GM23338 (cell line): ENCODE measurements around the gene TINAGL1. TPM values are rescaled to one million over a fixed set of nuclear protein-coding genes. Genes with fewer than 3 reads are reported as not detected.

ENCODE experiments used
- ATAC-seq: fragments of 200-7000 bp; cut with Tn5 transposase; 3 replicates; pipeline ENCODE4 v1.9.1; 2020
- DNase-seq: peaks from one replicate; pipeline ENCODE4 v3.0.0-alpha.2; 2015; ENCODE audit warnings: low spot score
- H2AFZ ChIP-seq: fragments of 200-600 bp; sonication (generic); 2 replicates; pipeline ENCODE4 v1.8.0; 2016; ENCODE audit warnings: antibody characterized with exemption, mild to moderate bottlenecking, moderate library complexity
- H3F3A ChIP-seq: fragments of 200-600 bp; sonication (generic); replicated peaks from 2 replicates; pipeline ENCODE4 v1.8.0; 2017; ENCODE audit warnings: antibody characterized with exemption, mixed run types, low read depth
- H3K27ac ChIP-seq: fragments of 200-600 bp; sonication (generic); 2 replicates; pipeline ENCODE4 v1.6.1; 2016; ENCODE audit warnings: low read depth
- H3K27me3 ChIP-seq: fragments of 200-600 bp; sonication (generic); 2 replicates; pipeline ENCODE4 v1.8.0; 2016; ENCODE audit warnings: mild to moderate bottlenecking, mixed run types, moderate library complexity; ENCODE audit not compliant: insufficient read depth
- H3K36me3 ChIP-seq: fragments of 200-600 bp; sonication (generic); 2 replicates; pipeline ENCODE4 v1.8.0; 2016; ENCODE audit warnings: mild to moderate bottlenecking; ENCODE audit not compliant: insufficient read depth
- H3K4me1 ChIP-seq: fragments of 200-600 bp; sonication (generic); 2 replicates; pipeline ENCODE4 v1.8.0; 2016; ENCODE audit warnings: mild to moderate bottlenecking, moderate library complexity; ENCODE audit not compliant: insufficient read depth
- H3K4me2 ChIP-seq: fragments of 200-600 bp; sonication (generic); 2 replicates; pipeline ENCODE4 v1.7.1; 2017; ENCODE audit warnings: mixed run types
- H3K4me3 ChIP-seq: fragments of 200-600 bp; sonication (generic); 2 replicates; pipeline ENCODE4 v1.6.1; 2016; ENCODE audit warnings: mixed run types
- H3K79me2 ChIP-seq: fragments of 200-600 bp; sonication (generic); replicated peaks from 2 replicates; pipeline ENCODE4 v1.8.0; 2017; ENCODE audit warnings: mild to moderate bottlenecking; ENCODE audit not compliant: insufficient read depth
- H3K9me2 ChIP-seq: fragments of 200-600 bp; sonication (generic); 2 replicates; pipeline ENCODE4 v1.8.0; 2017; ENCODE audit not compliant: insufficient read depth
- H4K20me1 ChIP-seq: fragments of 200-600 bp; sonication (generic); replicated peaks from 2 replicates; pipeline ENCODE4 v1.8.0; 2017; ENCODE audit warnings: mild to moderate bottlenecking; ENCODE audit not compliant: insufficient read depth
- H3K27ac Mint-ChIP-seq: 2 replicates; pipeline ENCODE4 v1.8.0; 2020; ENCODE audit warnings: inconsistent platforms, mild to moderate bottlenecking, moderate library complexity, mixed read lengths
- H3K27me3 Mint-ChIP-seq: 3 replicates; pipeline ENCODE4 v1.8.0; 2022; ENCODE audit warnings: low read depth, mild to moderate bottlenecking, moderate library complexity, mixed read lengths, inconsistent platforms; ENCODE audit not compliant: insufficient read depth, poor library complexity
- H3K36me3 Mint-ChIP-seq: 3 replicates; pipeline ENCODE4 v1.8.0; 2021; ENCODE audit warnings: low read depth, mild to moderate bottlenecking, inconsistent platforms, moderate library complexity, mixed read lengths
- H3K4me1 Mint-ChIP-seq: 3 replicates; pipeline ENCODE4 v1.8.0; 2020; ENCODE audit warnings: mild to moderate bottlenecking, inconsistent platforms, mixed read lengths
- H3K4me3 Mint-ChIP-seq: 3 replicates; pipeline ENCODE4 v1.8.0; 2021; ENCODE audit warnings: moderate library complexity, mild to moderate bottlenecking, inconsistent platforms, mixed read lengths
- H3K9me3 Mint-ChIP-seq: 3 replicates; pipeline ENCODE4 v1.8.0; 2020; ENCODE audit warnings: moderate library complexity, mild to moderate bottlenecking, inconsistent platforms, mixed read lengths
- CREB1 ChIP-seq: fragments of 250-450 bp; sonication (Bioruptor Pico); IDR thresholded peaks from 2 replicates; pipeline ENCODE4 v1.5.0; 2020; ENCODE audit warnings: low read depth, mild to moderate bottlenecking, moderate library complexity
- EZH2 ChIP-seq: fragments of 200-600 bp; sonication (generic); IDR thresholded peaks from one replicate; pipeline ENCODE4 v1.8.0; 2017; ENCODE audit warnings: antibody characterized with exemption, mild to moderate bottlenecking, low read depth; ENCODE audit not compliant: unreplicated experiment
- EZH2phosphoT487 ChIP-seq: fragments of 200-600 bp; sonication (generic); IDR thresholded peaks from one replicate; pipeline ENCODE4 v1.8.1; 2018; ENCODE audit warnings: antibody characterized with exemption; ENCODE audit not compliant: unreplicated experiment
- JUNB ChIP-seq: IDR thresholded peaks from one replicate; pipeline ENCODE4 v1.6.1; 2016; ENCODE audit warnings: antibody characterized with exemption; ENCODE audit not compliant: unreplicated experiment
- POLR2AphosphoS5 ChIP-seq: IDR thresholded peaks from 2 replicates; pipeline ENCODE4 v1.6.1; 2016; ENCODE audit warnings: antibody characterized with exemption, low read depth
- STAT1 ChIP-seq: IDR thresholded peaks from one replicate; pipeline ENCODE4 v1.6.1; 2016; ENCODE audit warnings: antibody characterized with exemption; ENCODE audit not compliant: unreplicated experiment
- ZNF331 ChIP-seq: fragments of 250-450 bp; sonication (Bioruptor Pico); IDR thresholded peaks from 2 replicates; pipeline ENCODE4 v1.5.0; 2020; ENCODE audit warnings: low read depth, mild to moderate bottlenecking, moderate library complexity
- polyA plus RNA-seq: library from polyadenylated mRNA; unstranded; fragments of >200 nt; fragmentation: Nextera tagmentation; extraction: Ambion mirVana; gene quantifications from 2 replicates; pipeline ENCODE4 v1.2.1, GENCODE V29; 2016
- total RNA-seq: library from RNA; depleted of rRNA; stranded (reverse); fragments of >200 nt; shearing (Covaris generic); gene quantifications from 2 replicates; pipeline ENCODE4 v1.2.3, GENCODE V29; 2014
- TF ChIP-seq, protein P1 (sequence below), 2 experiments: fragments of 200-600 bp in 1 of 2; sonication (generic) in 1 of 2; conservative IDR thresholded peaks; 2 replicates each; pipeline versions ENCODE4 v1.5.1 to v1.6.1; 2016 to 2017; ENCODE audit warnings: antibody characterized with exemption in 2 of 2, low read depth in 2 of 2, mild to moderate bottlenecking in 2 of 2, moderate library complexity in 1 of 2
- TF ChIP-seq, protein P2 (sequence below): IDR thresholded peaks from 2 replicates; pipeline ENCODE4 v1.6.1; 2016; ENCODE audit warnings: antibody characterized with exemption
- TF ChIP-seq, protein P3 (sequence below): fragments of 250-450 bp; sonication (Bioruptor Pico); IDR thresholded peaks from 2 replicates; pipeline ENCODE4 v1.5.0; 2020; ENCODE audit warnings: mild to moderate bottlenecking, moderate library complexity

TINAGL1 gene
- total and polyA plus RNA-seq, 2 experiments from 2014 or later = 6.8 to 15.8 TPM

DNA sequence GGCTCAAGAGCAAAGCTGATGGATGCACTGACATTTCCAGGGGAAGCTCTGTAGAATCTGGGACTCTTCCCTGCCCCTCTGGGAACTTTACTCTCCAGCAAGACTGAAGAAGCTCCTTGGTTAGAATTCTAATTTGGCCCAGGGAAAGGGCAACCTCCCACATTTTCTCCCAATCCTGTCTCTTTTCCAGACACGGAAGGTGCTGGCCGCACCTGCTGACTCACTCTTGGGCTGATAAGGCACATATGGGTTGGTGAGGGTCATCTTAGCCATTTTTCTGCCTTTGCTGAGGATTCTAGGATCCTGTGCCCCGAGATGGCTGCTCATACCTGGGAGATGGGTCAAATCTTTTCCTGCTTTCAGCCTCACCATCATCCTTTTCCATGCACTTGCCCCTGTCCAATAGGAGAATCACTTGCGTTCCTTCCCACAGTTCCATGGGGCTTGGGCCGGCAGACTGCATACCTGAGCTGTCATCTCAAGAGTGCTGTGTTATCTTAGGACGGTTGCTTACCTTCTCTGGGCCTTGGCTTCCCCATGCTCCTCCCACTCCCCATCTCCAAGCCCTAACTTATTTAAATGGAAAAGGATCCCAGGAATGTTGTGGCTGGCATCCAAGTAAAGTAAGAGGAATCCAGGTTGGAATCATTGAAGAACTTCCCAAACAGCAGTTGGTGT, 1.3 kb downstream of the TINAGL1 start:
- H3K27me3 ChIP-seq = no peaks in the 10 kb centered on the region
- no peak overlapping the region for H3K4me2 ChIP-seq
- H3F3A ChIP-seq = peaks cover 5% of the 10 kb centered on the region
- no peaks in the 10 kb centered on the region for H3K36me3 ChIP-seq
- no peak for TF ChIP-seq POLR2AphosphoS5
- TF ChIP-seq, protein P1, sequence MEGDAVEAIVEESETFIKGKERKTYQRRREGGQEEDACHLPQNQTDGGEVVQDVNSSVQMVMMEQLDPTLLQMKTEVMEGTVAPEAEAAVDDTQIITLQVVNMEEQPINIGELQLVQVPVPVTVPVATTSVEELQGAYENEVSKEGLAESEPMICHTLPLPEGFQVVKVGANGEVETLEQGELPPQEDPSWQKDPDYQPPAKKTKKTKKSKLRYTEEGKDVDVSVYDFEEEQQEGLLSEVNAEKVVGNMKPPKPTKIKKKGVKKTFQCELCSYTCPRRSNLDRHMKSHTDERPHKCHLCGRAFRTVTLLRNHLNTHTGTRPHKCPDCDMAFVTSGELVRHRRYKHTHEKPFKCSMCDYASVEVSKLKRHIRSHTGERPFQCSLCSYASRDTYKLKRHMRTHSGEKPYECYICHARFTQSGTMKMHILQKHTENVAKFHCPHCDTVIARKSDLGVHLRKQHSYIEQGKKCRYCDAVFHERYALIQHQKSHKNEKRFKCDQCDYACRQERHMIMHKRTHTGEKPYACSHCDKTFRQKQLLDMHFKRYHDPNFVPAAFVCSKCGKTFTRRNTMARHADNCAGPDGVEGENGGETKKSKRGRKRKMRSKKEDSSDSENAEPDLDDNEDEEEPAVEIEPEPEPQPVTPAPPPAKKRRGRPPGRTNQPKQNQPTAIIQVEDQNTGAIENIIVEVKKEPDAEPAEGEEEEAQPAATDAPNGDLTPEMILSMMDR (conservative IDR thresholded peaks at IDR 0.05; ENCODE audit: low read depth in 2 of 2) = no peak
- no peak for TF ChIP-seq CREB1 (CRISPR knock-in tag)
- TF ChIP-seq EZH2phosphoT487 = no peak
- no peak for TF ChIP-seq ZNF331
- TF ChIP-seq EZH2 = no peak
- TF ChIP-seq STAT1 = no peak
- TF ChIP-seq, protein P2, sequence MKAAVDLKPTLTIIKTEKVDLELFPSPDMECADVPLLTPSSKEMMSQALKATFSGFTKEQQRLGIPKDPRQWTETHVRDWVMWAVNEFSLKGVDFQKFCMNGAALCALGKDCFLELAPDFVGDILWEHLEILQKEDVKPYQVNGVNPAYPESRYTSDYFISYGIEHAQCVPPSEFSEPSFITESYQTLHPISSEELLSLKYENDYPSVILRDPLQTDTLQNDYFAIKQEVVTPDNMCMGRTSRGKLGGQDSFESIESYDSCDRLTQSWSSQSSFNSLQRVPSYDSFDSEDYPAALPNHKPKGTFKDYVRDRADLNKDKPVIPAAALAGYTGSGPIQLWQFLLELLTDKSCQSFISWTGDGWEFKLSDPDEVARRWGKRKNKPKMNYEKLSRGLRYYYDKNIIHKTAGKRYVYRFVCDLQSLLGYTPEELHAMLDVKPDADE = no peak
- TF ChIP-seq JUNB = no peak
- H3K4me3 ChIP-seq = no peak overlapping the region
- H3K27ac ChIP-seq = no peak overlapping the region
- no peaks in the 10 kb centered on the region for H4K20me1 ChIP-seq
- Mint-ChIP-seq H3K27me3 (peaks cover 14% of the 10 kb centered on the region), H3K4me3 (no peak overlapping the region), H3K36me3 (no peaks in the 10 kb centered on the region), H3K27ac (no peak overlapping the region), H3K4me1 (peaks cover 41% of the 10 kb centered on the region), H3K9me3 (no peaks in the 10 kb centered on the region)
- no peaks in the 10 kb centered on the region for H3K79me2 ChIP-seq
- H3K9me2 ChIP-seq = no peaks in the 10 kb centered on the region
- H3K4me1 ChIP-seq = peaks cover 42% of the 10 kb centered on the region
- H2AFZ ChIP-seq = no peak overlapping the region
- no peak for ATAC-seq
- DNase-seq = peak; percentile 65

DNA sequence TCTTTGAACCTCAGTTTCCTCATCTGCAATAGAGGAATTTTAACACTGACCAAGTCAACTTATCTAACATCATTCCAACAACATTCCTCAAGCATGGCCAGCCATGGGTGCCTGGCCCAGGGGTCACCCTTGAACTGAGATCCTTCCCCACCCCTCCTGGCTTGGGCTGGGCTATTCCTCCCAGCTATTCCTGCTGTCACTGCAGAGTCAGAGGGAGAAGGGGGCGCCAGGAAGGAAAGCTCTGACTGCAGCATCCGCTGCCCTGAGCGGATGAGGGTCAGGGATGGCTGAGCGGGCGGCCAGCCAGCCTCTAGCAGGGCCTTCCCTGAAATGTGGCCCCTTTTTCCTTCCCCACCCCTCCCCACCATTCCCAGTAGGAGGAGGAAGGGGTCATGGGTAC, 3.1 kb downstream of the TINAGL1 start:
- peak overlapping the region; percentile 91; the same call in 1 of the 2 replicates for H2AFZ ChIP-seq
- no peaks in the 10 kb centered on the region for H3K9me3 Mint-ChIP-seq
- H3K27ac ChIP-seq = no peak overlapping the region

More for the DNA sequence above, 3.1 kb downstream of the TINAGL1 start:
- Histone ChIP-seq H3K79me2 (no peaks in the 10 kb centered on the region), H3K36me3 (no peaks in the 10 kb centered on the region), H3K4me3 (peak overlapping the region; percentile 37; the same call in 1 of the 2 replicates), H3K9me2 (no peaks in the 10 kb centered on the region), H3F3A (peaks cover 5% of the 10 kb centered on the region), H3K4me2 (peak overlapping the region; percentile 75), H3K4me1 (peaks cover 46% of the 10 kb centered on the region), H4K20me1 (no peaks in the 10 kb centered on the region), H3K27me3 (no peaks in the 10 kb centered on the region)
- no peak overlapping the region for H3K27ac Mint-ChIP-seq
- peaks cover 50% of the 10 kb centered on the region for H3K4me1 Mint-ChIP-seq
- H3K27me3 Mint-ChIP-seq = peaks cover 14% of the 10 kb centered on the region
- DNase-seq (no peak), ATAC-seq (peak; percentile 3)
- TF ChIP-seq, protein P3, sequence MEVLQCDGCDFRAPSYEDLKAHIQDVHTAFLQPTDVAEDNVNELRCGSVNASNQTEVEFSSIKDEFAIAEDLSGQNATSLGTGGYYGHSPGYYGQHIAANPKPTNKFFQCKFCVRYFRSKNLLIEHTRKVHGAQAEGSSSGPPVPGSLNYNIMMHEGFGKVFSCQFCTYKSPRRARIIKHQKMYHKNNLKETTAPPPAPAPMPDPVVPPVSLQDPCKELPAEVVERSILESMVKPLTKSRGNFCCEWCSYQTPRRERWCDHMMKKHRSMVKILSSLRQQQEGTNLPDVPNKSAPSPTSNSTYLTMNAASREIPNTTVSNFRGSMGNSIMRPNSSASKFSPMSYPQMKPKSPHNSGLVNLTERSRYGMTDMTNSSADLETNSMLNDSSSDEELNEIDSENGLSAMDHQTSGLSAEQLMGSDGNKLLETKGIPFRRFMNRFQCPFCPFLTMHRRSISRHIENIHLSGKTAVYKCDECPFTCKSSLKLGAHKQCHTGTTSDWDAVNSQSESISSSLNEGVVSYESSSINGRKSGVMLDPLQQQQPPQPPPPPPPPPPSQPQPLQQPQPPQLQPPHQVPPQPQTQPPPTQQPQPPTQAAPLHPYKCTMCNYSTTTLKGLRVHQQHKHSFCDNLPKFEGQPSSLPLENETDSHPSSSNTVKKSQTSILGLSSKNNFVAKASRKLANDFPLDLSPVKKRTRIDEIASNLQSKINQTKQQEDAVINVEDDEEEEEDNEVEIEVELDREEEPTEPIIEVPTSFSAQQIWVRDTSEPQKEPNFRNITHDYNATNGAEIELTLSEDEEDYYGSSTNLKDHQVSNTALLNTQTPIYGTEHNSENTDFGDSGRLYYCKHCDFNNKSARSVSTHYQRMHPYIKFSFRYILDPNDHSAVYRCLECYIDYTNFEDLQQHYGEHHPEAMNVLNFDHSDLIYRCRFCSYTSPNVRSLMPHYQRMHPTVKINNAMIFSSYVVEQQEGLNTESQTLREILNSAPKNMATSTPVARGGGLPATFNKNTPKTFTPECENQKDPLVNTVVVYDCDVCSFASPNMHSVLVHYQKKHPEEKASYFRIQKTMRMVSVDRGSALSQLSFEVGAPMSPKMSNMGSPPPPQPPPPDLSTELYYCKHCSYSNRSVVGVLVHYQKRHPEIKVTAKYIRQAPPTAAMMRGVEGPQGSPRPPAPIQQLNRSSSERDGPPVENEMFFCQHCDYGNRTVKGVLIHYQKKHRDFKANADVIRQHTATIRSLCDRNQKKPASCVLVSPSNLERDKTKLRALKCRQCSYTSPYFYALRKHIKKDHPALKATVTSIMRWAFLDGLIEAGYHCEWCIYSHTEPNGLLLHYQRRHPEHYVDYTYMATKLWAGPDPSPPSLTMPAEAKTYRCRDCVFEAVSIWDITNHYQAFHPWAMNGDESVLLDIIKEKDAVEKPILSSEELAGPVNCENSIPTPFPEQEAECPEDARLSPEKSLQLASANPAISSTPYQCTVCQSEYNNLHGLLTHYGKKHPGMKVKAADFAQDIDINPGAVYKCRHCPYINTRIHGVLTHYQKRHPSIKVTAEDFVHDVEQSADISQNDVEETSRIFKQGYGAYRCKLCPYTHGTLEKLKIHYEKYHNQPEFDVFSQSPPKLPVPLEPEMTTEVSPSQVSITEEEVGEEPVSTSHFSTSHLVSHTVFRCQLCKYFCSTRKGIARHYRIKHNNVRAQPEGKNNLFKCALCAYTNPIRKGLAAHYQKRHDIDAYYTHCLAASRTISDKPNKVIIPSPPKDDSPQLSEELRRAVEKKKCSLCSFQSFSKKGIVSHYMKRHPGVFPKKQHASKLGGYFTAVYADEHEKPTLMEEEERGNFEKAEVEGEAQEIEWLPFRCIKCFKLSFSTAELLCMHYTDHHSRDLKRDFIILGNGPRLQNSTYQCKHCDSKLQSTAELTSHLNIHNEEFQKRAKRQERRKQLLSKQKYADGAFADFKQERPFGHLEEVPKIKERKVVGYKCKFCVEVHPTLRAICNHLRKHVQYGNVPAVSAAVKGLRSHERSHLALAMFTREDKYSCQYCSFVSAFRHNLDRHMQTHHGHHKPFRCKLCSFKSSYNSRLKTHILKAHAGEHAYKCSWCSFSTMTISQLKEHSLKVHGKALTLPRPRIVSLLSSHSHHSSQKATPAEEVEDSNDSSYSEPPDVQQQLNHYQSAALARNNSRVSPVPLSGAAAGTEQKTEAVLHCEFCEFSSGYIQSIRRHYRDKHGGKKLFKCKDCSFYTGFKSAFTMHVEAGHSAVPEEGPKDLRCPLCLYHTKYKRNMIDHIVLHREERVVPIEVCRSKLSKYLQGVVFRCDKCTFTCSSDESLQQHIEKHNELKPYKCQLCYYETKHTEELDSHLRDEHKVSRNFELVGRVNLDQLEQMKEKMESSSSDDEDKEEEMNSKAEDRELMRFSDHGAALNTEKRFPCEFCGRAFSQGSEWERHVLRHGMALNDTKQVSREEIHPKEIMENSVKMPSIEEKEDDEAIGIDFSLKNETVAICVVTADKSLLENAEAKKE (CRISPR knock-in tag) = no peak
- TF ChIP-seq, protein P1 (conservative IDR thresholded peaks at IDR 0.05; ENCODE audit: low read depth in 2 of 2) = peak in 1 of 2 experiments; percentile 12; a peak in 1 of 4 replicates
- no peaks in the 10 kb centered on the region for H3K36me3 Mint-ChIP-seq
- no peak overlapping the region for H3K4me3 Mint-ChIP-seq
